PC-9 (cell line): ENCODE measurements around the gene GPS2. TPM values are rescaled to one million over a fixed set of nuclear protein-coding genes. Genes with fewer than 3 reads are reported as not detected.

ENCODE experiments used
- BruUV-seq: library from RNA; stranded (reverse); fragments of 400-500 nt; replicated peaks from 2 replicates; lab custom pipeline; 2021; lab: Mats Ljungman, UMichigan
- CTCF ChIA-PET: fragments of 300-600 bp; sonication (Branson Sonifier 250); formaldehyde crosslinking; loops from one replicate; lab custom pipeline; 2022; ENCODE audit warnings: antibody characterized with exemption; lab: Charles Lee
- POLR2A ChIA-PET: fragments of 300-600 bp; sonication (Branson Sonifier 250); formaldehyde crosslinking; loops from one replicate; lab custom pipeline; 2022; ENCODE audit warnings: antibody characterized with exemption; ENCODE audit not compliant: unreplicated experiment; lab: Charles Lee
- DNase-seq, 2 experiments: peaks; one replicate each; pipeline versions ENCODE4 v3.0.0 to v3.0.0-alpha.2; 2015 to 2022; ENCODE audit warnings: mixed read lengths in 1 of 2
- H2AFZ ChIP-seq: fragments of 200-600 bp; sonication (generic); 2 replicates; pipeline ENCODE4 v1.8.1; 2017; ENCODE audit warnings: antibody characterized with exemption
- H3F3A ChIP-seq: fragments of 200-600 bp; sonication (generic); 2 replicates; pipeline ENCODE4 v1.8.1; 2017; ENCODE audit warnings: antibody characterized with exemption, mild to moderate bottlenecking, low read depth; ENCODE audit not compliant: insufficient read depth
- H3K27ac ChIP-seq: fragments of 200-600 bp; sonication (generic); 2 replicates; pipeline ENCODE4 v1.6.1; 2016; ENCODE audit warnings: mixed run types
- H3K27me3 ChIP-seq: fragments of 200-600 bp; sonication (generic); 2 replicates; pipeline ENCODE4 v1.6.1; 2016; ENCODE audit warnings: low read depth, mixed run types; ENCODE audit not compliant: insufficient read depth
- H3K36me3 ChIP-seq: fragments of 200-600 bp; sonication (generic); 2 replicates; pipeline ENCODE4 v1.6.1; 2016; ENCODE audit warnings: low read depth, mixed run types
- H3K4me1 ChIP-seq: fragments of 200-600 bp; sonication (generic); replicated peaks from 2 replicates; pipeline ENCODE4 v1.6.1; 2016; ENCODE audit warnings: mixed run types; ENCODE audit not compliant: insufficient read depth
- H3K4me2 ChIP-seq: fragments of 200-600 bp; sonication (generic); 2 replicates; pipeline ENCODE4 v1.6.1; 2017; ENCODE audit warnings: mixed run types
- H3K4me3 ChIP-seq: fragments of 200-600 bp; sonication (generic); 2 replicates; pipeline ENCODE4 v1.6.1; 2016; ENCODE audit warnings: mixed run types
- H3K79me2 ChIP-seq: fragments of 200-600 bp; sonication (generic); 2 replicates; pipeline ENCODE4 v1.6.1; 2017; ENCODE audit warnings: low read depth, mixed run types
- H3K9me2 ChIP-seq: fragments of 200-600 bp; sonication (generic); 2 replicates; pipeline ENCODE4 v1.8.1; 2017; ENCODE audit warnings: mild to moderate bottlenecking; ENCODE audit not compliant: insufficient read depth
- H3K9me3 ChIP-seq: fragments of 200-600 bp; sonication (generic); 2 replicates; pipeline ENCODE4 v1.8.1; 2016; ENCODE audit warnings: low read depth; ENCODE audit not compliant: insufficient read depth
- H4K20me1 ChIP-seq: fragments of 200-600 bp; sonication (generic); 2 replicates; pipeline ENCODE4 v1.8.1; 2017; ENCODE audit not compliant: insufficient read depth
- CTCF ChIP-seq: fragments of 200-600 bp; sonication (generic); conservative IDR thresholded peaks from 2 replicates; pipeline ENCODE4 v1.6.1; 2017; ENCODE audit warnings: mixed run types, antibody characterized with exemption, mild to moderate bottlenecking, moderate library complexity
- EZH2 ChIP-seq: fragments of 200-600 bp; sonication (generic); IDR thresholded peaks from 2 replicates; pipeline ENCODE4 v1.8.0; 2017; ENCODE audit warnings: antibody characterized with exemption, low read depth
- intact Hi-C: fragments of 100-400 bp; cut with micrococcal nuclease; formaldehyde crosslinking; loops from one replicate; pipeline ENCODE4 v1.10.0; 2022; ENCODE audit not compliant: unreplicated experiment
- total RNA-seq: library from RNA; stranded (reverse); gene quantifications from 2 replicates; pipeline ENCODE4 v1.2.3, GENCODE V29; 2021

The GPS2 gene
- total RNA-seq, 1 experiment from 2014 or later, result 61.3 TPM

- Histone ChIP-seq H3K4me2 (peak overlapping the region; percentile 82), H3K36me3 (peaks cover 20% of the 10 kb centered on the region), H3F3A (peaks cover 56% of the 10 kb centered on the region), H3K4me3 (peak overlapping the region; percentile 97), H3K9me3 (no peaks in the 10 kb centered on the region), H3K4me1 (peaks cover 39% of the 10 kb centered on the region), H3K79me2 (peaks cover 45% of the 10 kb centered on the region), H4K20me1 (peaks cover 20% of the 10 kb centered on the region), H3K27me3 (no peaks in the 10 kb centered on the region), H3K9me2 (no peaks in the 10 kb centered on the region), H2AFZ (peak overlapping the region; percentile 49), H3K27ac (peak overlapping the region; percentile 100)
- peak in 1 of 2 experiments; percentile 31 for DNase-seq
- POLR2A ChIA-PET, result interaction anchor here (0.6 to 0.8 kb wide), 4 partner anchors 29 to 753 kb away, joined by 4 to 33 read pairs (median 6); no protein-coding TSS in a partner anchor
- CTCF ChIA-PET, result interaction anchor here (0.6 to 1.5 kb wide), 3 partner anchors 171 to 310 kb away, joined by 3 to 5 read pairs (median 3); no protein-coding TSS in a partner anchor
- intact Hi-C loops, result loop anchor here (1.0 to 5.0 kb wide), 6 partner anchors 17 to 579 kb away; partner anchors contain the start of genes EIF5A, POLR2A, SLC35G6 and TMEM256
- no peak for TF ChIP-seq EZH2
- TF ChIP-seq CTCF, result no peak
- BruUV-seq, result no TSS peak
Observed at GRCh38 chr17:7263801-7264078, 51.4 kb downstream of the GPS2 start.

GRCh38 chr17:7262935-7263800, 52.0 kb downstream of the GPS2 start:
- peak overlapping the region; percentile 82 for H3K4me2 ChIP-seq
- no peaks in the 10 kb centered on the region for H3K9me2 ChIP-seq
- H2AFZ ChIP-seq, result peak overlapping the region; percentile 49
- H3K4me1 ChIP-seq, result peaks cover 40% of the 10 kb centered on the region
- TSS peak; percentile 26 for BruUV-seq
- peaks cover 25% of the 10 kb centered on the region for H4K20me1 ChIP-seq
- TF ChIP-seq CTCF (no peak), EZH2 (no peak)
- ChIA-PET CTCF (interaction anchor here (0.6 to 1.5 kb wide), 4 partner anchors 12 to 311 kb away, joined by 3 to 5 read pairs (median 3); partner anchors contain the start of gene CTDNEP1), POLR2A (interaction anchor here (0.6 to 0.8 kb wide), 5 partner anchors 20 to 753 kb away, joined by 3 to 33 read pairs (median 6); no protein-coding TSS in a partner anchor)
- peak overlapping the region; percentile 100 for H3K27ac ChIP-seq
- DNase-seq, result peak; percentile 84 to 88
- peak overlapping the region; percentile 97 for H3K4me3 ChIP-seq
- peaks cover 51% of the 10 kb centered on the region for H3K79me2 ChIP-seq
- intact Hi-C loops, result loop anchor here (1.0 to 5.0 kb wide), 9 partner anchors 11 to 579 kb away; partner anchors contain the start of genes EIF5A, ELP5, POLR2A and SLC35G6
- no peaks in the 10 kb centered on the region for H3K9me3 ChIP-seq
- no peaks in the 10 kb centered on the region for H3K27me3 ChIP-seq
- H3K36me3 ChIP-seq, result peaks cover 24% of the 10 kb centered on the region
- peaks cover 62% of the 10 kb centered on the region for H3F3A ChIP-seq

Other genes starting within 250 kb of the GPS2 start
- gene CLEC10A, start 235.1 kb downstream of the GPS2 start, total RNA-seq, result not detected in 2 replicates
- gene ASGR2, start 200.5 kb downstream of the GPS2 start, total RNA-seq, result not detected in 2 replicates
- gene ASGR1, start 136.0 kb downstream of the GPS2 start, total RNA-seq, result 3.5 and 5.9 TPM in 2 replicates
- gene DLG4, start 95.5 kb downstream of the GPS2 start, total RNA-seq, result 27.1 and 32.8 TPM in 2 replicates
- 531 and 604 TPM in 2 replicates for gene ACADVL, start 95.4 kb downstream of the GPS2 start, total RNA-seq
- gene DVL2, start 80.8 kb downstream of the GPS2 start, total RNA-seq, result 77.9 and 86.8 TPM in 2 replicates
- 64.5 and 65.8 TPM in 2 replicates for gene PHF23, start 75.9 kb downstream of the GPS2 start, total RNA-seq
- 424 and 457 TPM in 2 replicates for gene GABARAP, start 72.9 kb downstream of the GPS2 start, total RNA-seq
- 173 and 203 TPM in 2 replicates for gene CTDNEP1, start 63.6 kb downstream of the GPS2 start, total RNA-seq
- 31.8 and 45.1 TPM in 2 replicates for gene ELP5, start 63.1 kb downstream of the GPS2 start, total RNA-seq
- gene CLDN7, start 52.9 kb downstream of the GPS2 start, total RNA-seq, result 390 and 442 TPM in 2 replicates
- 1.5 and 1.6 TPM in 2 replicates for gene SLC2A4, start 33.6 kb downstream of the GPS2 start, total RNA-seq
- 0.65 and 0.68 TPM in 2 replicates for gene YBX2, start 20.7 kb downstream of the GPS2 start, total RNA-seq
- gene EIF5A, start 7.7 kb downstream of the GPS2 start, total RNA-seq, result 806 and 1,298 TPM in 2 replicates
- gene NEURL4, start 14.0 kb upstream of the GPS2 start, total RNA-seq, result 46.5 and 57.9 TPM in 2 replicates
- gene ACAP1, start 21.2 kb upstream of the GPS2 start, total RNA-seq, result 10.9 and 28.5 TPM in 2 replicates
- 16.4 and 18.3 TPM in 2 replicates for gene KCTD11, start 36.8 kb upstream of the GPS2 start, total RNA-seq
- gene TMEM95, start 39.8 kb upstream of the GPS2 start, total RNA-seq, result 0.45 and 0.50 TPM in 2 replicates
- 15.8 and 18.8 TPM in 2 replicates for gene TNK1, start 65.7 kb upstream of the GPS2 start, total RNA-seq
- 53.0 and 64.5 TPM in 2 replicates for gene PLSCR3, start 79.2 kb upstream of the GPS2 start, total RNA-seq
- gene TMEM256, start 88.7 kb upstream of the GPS2 start, total RNA-seq, result 55.4 and 91.7 TPM in 2 replicates
- gene NLGN2, start 92.5 kb upstream of the GPS2 start, total RNA-seq, result 86.3 and 98.8 TPM in 2 replicates
- 0.83 and 1.1 TPM in 2 replicates for gene SPEM1, start 105.0 kb upstream of the GPS2 start, total RNA-seq
- gene SPEM2, start 110.3 kb upstream of the GPS2 start, total RNA-seq, result 0.50 TPM in 1 of 2 replicates, not detected in the other
- gene SPEM3, start 113.5 kb upstream of the GPS2 start, total RNA-seq, result not detected in 2 replicates
- gene TMEM102, start 120.1 kb upstream of the GPS2 start, total RNA-seq, result 17.0 and 20.7 TPM in 2 replicates
- 15.2 and 23.2 TPM in 2 replicates for gene FGF11, start 124.2 kb upstream of the GPS2 start, total RNA-seq
- gene CHRNB1, start 129.7 kb upstream of the GPS2 start, total RNA-seq, result 31.9 and 53.4 TPM in 2 replicates
- 50.6 and 54.0 TPM in 2 replicates for gene ZBTB4, start 164.3 kb upstream of the GPS2 start, total RNA-seq
- gene SLC35G6, start 166.1 kb upstream of the GPS2 start, total RNA-seq, result not detected in 2 replicates
- 149 and 166 TPM in 2 replicates for gene POLR2A, start 169.0 kb upstream of the GPS2 start, total RNA-seq
- 14.3 and 21.5 TPM in 2 replicates for gene TNFSF12, start 233.7 kb upstream of the GPS2 start, total RNA-seq
- gene TNFSF13, start 243.4 kb upstream of the GPS2 start, total RNA-seq, result 46.4 and 65.4 TPM in 2 replicates
- gene SENP3, start 246.6 kb upstream of the GPS2 start, total RNA-seq, result 68.4 and 72.4 TPM in 2 replicates